ENCODE measurements around the gene E2F2.

The E2F2 gene

GRCh38 chr1:23567996-23568607 is 37.1 kb upstream of the E2F2 start:
- DNase-seq (ENCODE audit: low read depth): no peak
- H3K4me3 ChIP-seq (ENCODE audit: low read depth, low read length): no peak overlapping the region
- TF ChIP-seq, protein P1, sequence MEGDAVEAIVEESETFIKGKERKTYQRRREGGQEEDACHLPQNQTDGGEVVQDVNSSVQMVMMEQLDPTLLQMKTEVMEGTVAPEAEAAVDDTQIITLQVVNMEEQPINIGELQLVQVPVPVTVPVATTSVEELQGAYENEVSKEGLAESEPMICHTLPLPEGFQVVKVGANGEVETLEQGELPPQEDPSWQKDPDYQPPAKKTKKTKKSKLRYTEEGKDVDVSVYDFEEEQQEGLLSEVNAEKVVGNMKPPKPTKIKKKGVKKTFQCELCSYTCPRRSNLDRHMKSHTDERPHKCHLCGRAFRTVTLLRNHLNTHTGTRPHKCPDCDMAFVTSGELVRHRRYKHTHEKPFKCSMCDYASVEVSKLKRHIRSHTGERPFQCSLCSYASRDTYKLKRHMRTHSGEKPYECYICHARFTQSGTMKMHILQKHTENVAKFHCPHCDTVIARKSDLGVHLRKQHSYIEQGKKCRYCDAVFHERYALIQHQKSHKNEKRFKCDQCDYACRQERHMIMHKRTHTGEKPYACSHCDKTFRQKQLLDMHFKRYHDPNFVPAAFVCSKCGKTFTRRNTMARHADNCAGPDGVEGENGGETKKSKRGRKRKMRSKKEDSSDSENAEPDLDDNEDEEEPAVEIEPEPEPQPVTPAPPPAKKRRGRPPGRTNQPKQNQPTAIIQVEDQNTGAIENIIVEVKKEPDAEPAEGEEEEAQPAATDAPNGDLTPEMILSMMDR (IDR thresholded peaks at IDR 0.05; ENCODE audit: control insufficient read depth, extremely low read depth, insufficient read depth): no peak

DNA sequence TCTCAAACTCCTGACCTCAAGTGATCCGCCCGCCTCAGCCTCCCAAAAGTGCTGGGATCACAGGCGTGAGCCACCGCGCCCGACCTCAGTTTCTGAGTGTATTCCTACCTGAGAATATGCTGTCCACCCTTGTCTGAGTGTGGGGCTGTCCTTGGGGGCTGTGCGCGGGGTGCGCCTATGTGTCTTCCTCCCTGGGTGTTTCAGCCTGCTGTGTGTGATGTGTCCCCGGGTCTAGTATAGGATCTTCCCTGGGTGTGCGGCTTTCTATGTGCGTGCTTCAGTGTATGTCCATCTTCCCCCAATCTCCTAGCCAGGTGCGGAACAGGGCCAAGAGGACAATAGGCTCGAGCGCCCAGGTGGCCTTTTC is 36.6 kb upstream of the E2F2 start:
- TF ChIP-seq, protein P1 (IDR thresholded peaks at IDR 0.05; ENCODE audit: control insufficient read depth, extremely low read depth, insufficient read depth): no peak
- DNase-seq (ENCODE audit: low read depth): no peak
- no peak overlapping the region for H3K4me3 ChIP-seq (ENCODE audit: low read depth, low read length)

DNA sequence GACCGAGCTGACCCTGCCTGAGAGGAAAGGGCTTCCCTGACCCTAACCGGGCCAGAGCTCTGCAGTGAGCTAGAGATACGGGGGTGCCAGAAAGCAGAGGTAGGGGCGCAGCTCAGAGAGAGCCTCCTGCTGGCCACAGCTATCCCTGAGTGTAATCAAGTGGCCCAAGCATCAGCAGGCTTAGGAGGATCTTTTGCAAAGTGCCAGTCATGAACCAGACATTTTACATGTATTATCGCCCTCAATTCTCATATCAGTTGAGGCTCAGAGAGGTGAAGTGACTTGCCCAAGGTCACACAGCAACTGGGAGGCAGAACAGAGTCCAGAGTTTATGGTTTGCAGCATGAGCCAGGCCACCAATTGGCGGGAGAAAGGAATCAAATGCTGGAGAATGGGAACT is 35.3 kb upstream of the E2F2 start:
- DNase-seq (ENCODE audit: low read depth): no peak
- TF ChIP-seq, protein P1 (IDR thresholded peaks at IDR 0.05; ENCODE audit: control insufficient read depth, extremely low read depth, insufficient read depth): no peak
- no peak overlapping the region for H3K4me3 ChIP-seq (ENCODE audit: low read depth, low read length)

GRCh38 chr1:23565776-23566175 is 34.7 kb upstream of the E2F2 start:
- no peak for DNase-seq (ENCODE audit: low read depth)
- no peak overlapping the region for H3K4me3 ChIP-seq (ENCODE audit: low read depth, low read length)
- TF ChIP-seq, protein P1 (IDR thresholded peaks at IDR 0.05; ENCODE audit: control insufficient read depth, extremely low read depth, insufficient read depth): no peak

- no peak overlapping the region for H3K4me3 ChIP-seq (ENCODE audit: low read depth, low read length)
- no peak for DNase-seq (ENCODE audit: low read depth)
- TF ChIP-seq, protein P1 (IDR thresholded peaks at IDR 0.05; ENCODE audit: control insufficient read depth, extremely low read depth, insufficient read depth): no peak
Observed at GRCh38 chr1:23564529-23565122, 33.6 kb upstream of the E2F2 start.

- TF ChIP-seq, protein P1 (IDR thresholded peaks at IDR 0.05; ENCODE audit: control insufficient read depth, extremely low read depth, insufficient read depth): no peak
- DNase-seq (ENCODE audit: low read depth): no peak
- no peak overlapping the region for H3K4me3 ChIP-seq (ENCODE audit: low read depth, low read length)
Observed at GRCh38 chr1:23563755-23564374, 32.8 kb upstream of the E2F2 start.

Measured in LNCaP clone FGC (cell line).